Pancreas (tissue), 10 donors: Measurements from ENCODE around the gene RUNX1. TPM values are rescaled to one million over a fixed set of nuclear protein-coding genes. Genes with fewer than 3 reads are reported as not detected.

Experiments used
- ATAC-seq, 4 donors: fragments of 200-7000 bp; cut with Tn5 transposase; one replicate each; pipeline versions ENCODE4 v1.8.0 to v1.9.1; 2020; ENCODE audit warnings: mild to moderate bottlenecking in 4 of 4, moderate library complexity in 4 of 4
- DNase-seq, 6 donors: peaks; one replicate each; pipeline ENCODE4 v3.0.0-alpha.2; 2020
- FAIRE-seq: peaks from 2 replicates; lab custom pipeline; 2012; peaks lifted over from hg19 to GRCh38; lab: Jason Lieb, UNC
- H3K27ac ChIP-seq, 4 donors: fragments of 200-600 bp; sonication (generic); 1 replicate in 3 of 4; 2 replicates in 1 of 4; pipeline versions ENCODE4 v1.5.0 to v1.8.0; 2020
- H3K27me3 ChIP-seq, 4 donors: fragments of 200-600 bp; one replicate each; pipeline ENCODE4 v1.8.0; 2021
- H3K36me3 ChIP-seq, 3 donors: fragments of 200-600 bp; sonication (generic) in 1 of 3; one replicate each; pipeline versions ENCODE4 v1.5.0 to v1.8.0; 2020 to 2021
- H3K4me1 ChIP-seq, 3 donors: fragments of 200-600 bp; one replicate each; pipeline ENCODE4 v1.8.0; 2021
- H3K4me3 ChIP-seq, 4 donors: fragments of 200-600 bp; sonication (generic) in 2 of 4; one replicate each; pipeline versions ENCODE4 v1.5.0 to v1.8.0; 2020 to 2021
- H3K9me3 ChIP-seq, 4 donors: fragments of 200-600 bp; one replicate each; pipeline ENCODE4 v1.8.0; 2021
- WGBS, 2 donors: extraction: QIAGEN DNeasy Blood & Tissue Kit; methylation state at CpG; one replicate each; pipeline ENCODE4 v1.1.7; 2013; 5-methylcytosine and 5-hydroxymethylcytosine counted together
- intact Hi-C, 3 donors: fragments of 100-400 bp; cut with DNase I; formaldehyde crosslinking; loops; one replicate each; pipeline versions ENCODE4 v1.11.1 to v1.14.2; 2022
- polyA plus RNA-seq, 2 donors: library from polyadenylated mRNA; stranded (reverse); fragments of 200-250 nt; gene quantifications; one replicate each; pipeline ENCODE4 v1.2.3, GENCODE V29; 2013
- total RNA-seq, 6 donors: library from RNA; stranded (reverse); fragmentation: NEBNext Ultra II Directional in 4 of 6; extraction: Animal tissue kit (Norgen Biotek cat#: 25700) in 4 of 6; gene quantifications; one replicate each; pipeline versions ENCODE4 v1.2.1 to v1.2.4, GENCODE V29; 2021 to 2023
- TF ChIP-seq, protein P1 (sequence below), 4 donors: fragments of 200-600 bp; sonication (generic) in 3 of 4; IDR thresholded peaks; one replicate each; pipeline versions ENCODE4 v1.5.0 to v1.8.0; 2021; ENCODE audit warnings: antibody characterized with exemption in 4 of 4
- donor health status: healthy with polysubstance abuse.
- donor health status: DM: no; HTN: no; CAD: no; lungs with moderate emphysema.
- donor health status: DM: no; HTN: no; CAD: no.
- donor health status: control.
- donor health status: control.
- donor health status: Bipolar disorder and iron deficiency.
- donor health status: DM: yes; HTN: yes; CAD: no.
- donor health status: DM: no; HTN: no; CAD: no.
- donor health status: DM: no; HTN: no; CAD: no.
- donor health status: DM: yes; HTN: yes; CAD: no.

The RUNX1 gene
- total and polyA plus RNA-seq, 8 donors, result 2.1 to 38.2 (median 4.5) TPM

DNA sequence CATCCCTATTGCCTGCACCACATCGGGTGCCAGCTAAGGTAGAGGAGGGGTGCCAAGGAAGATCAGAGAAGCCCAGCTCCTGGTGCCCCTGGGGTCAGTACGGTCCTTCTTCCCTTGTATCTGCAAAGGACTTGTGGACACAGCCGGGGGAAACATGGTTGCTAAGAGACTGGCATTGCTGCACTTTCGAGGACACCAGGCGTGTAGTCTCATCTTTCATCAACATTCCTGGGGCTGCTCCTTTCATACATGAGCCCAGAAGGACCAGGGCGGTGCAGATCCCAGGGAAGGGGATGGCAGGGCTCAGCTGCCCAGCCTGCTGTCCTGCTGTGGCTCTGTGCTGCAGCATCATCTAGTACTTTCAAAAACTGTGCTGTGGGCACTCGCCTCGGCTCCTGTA lies 61.0 kb downstream of the RUNX1 start:
- TF ChIP-seq, protein P1, sequence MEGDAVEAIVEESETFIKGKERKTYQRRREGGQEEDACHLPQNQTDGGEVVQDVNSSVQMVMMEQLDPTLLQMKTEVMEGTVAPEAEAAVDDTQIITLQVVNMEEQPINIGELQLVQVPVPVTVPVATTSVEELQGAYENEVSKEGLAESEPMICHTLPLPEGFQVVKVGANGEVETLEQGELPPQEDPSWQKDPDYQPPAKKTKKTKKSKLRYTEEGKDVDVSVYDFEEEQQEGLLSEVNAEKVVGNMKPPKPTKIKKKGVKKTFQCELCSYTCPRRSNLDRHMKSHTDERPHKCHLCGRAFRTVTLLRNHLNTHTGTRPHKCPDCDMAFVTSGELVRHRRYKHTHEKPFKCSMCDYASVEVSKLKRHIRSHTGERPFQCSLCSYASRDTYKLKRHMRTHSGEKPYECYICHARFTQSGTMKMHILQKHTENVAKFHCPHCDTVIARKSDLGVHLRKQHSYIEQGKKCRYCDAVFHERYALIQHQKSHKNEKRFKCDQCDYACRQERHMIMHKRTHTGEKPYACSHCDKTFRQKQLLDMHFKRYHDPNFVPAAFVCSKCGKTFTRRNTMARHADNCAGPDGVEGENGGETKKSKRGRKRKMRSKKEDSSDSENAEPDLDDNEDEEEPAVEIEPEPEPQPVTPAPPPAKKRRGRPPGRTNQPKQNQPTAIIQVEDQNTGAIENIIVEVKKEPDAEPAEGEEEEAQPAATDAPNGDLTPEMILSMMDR (IDR thresholded peaks at IDR 0.05), result no peak
- no peak for FAIRE-seq
- Histone ChIP-seq H3K36me3 (no peaks in the 10 kb centered on the region), H3K27me3 (no peaks in the 10 kb centered on the region), H3K4me1 (no peaks in the 10 kb centered on the region), H3K9me3 (no peaks in the 10 kb centered on the region), H3K27ac (no peak overlapping the region), H3K4me3 (no peak overlapping the region)
- DNase-seq, result no peak
- no peak for ATAC-seq
- WGBS, 2 donors, result 51 to 58% methylated on average over 8 of the region's 8 CpGs
- intact Hi-C loops, result no loop called here

DNA sequence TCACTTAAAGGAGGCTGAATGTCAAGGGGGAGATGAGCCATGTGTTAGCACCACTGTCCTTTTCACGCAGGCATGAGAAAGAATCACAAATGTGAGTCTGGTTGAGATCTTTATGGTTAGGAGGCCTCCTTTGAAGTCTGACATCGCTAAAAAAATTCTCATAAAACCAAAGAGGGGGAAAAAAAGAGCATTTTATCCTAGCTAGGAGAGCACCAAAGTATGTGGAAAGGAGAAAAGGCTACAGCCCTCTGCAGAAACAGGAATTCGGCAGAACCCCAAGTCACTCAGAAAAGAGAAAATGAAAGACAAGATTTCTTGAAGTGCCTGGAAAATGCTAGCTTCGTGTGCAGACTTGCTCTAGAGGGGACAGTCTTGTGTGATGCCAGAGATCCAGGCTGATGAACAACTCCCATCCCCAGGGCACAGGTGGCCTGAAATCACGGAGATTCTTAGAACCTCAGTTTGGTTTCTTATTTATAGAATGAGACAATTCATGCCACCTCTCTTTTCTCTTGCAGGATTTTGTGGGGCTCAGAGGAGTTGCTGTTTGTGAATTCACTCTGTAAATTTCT lies 61.5 kb downstream of the RUNX1 start:
- Histone ChIP-seq H3K9me3 (no peaks in the 10 kb centered on the region), H3K4me3 (no peak overlapping the region), H3K36me3 (no peaks in the 10 kb centered on the region), H3K27me3 (no peaks in the 10 kb centered on the region), H3K4me1 (no peaks in the 10 kb centered on the region), H3K27ac (no peak overlapping the region)
- intact Hi-C loops, result no loop called here
- TF ChIP-seq, protein P1 (IDR thresholded peaks at IDR 0.05), result no peak
- no peak for DNase-seq
- WGBS, 2 donors, result 55 to 60% methylated on average over 5 of the region's 5 CpGs
- no peak for FAIRE-seq
- peak in 1 of 4 donors; percentile 23 for ATAC-seq

DNA sequence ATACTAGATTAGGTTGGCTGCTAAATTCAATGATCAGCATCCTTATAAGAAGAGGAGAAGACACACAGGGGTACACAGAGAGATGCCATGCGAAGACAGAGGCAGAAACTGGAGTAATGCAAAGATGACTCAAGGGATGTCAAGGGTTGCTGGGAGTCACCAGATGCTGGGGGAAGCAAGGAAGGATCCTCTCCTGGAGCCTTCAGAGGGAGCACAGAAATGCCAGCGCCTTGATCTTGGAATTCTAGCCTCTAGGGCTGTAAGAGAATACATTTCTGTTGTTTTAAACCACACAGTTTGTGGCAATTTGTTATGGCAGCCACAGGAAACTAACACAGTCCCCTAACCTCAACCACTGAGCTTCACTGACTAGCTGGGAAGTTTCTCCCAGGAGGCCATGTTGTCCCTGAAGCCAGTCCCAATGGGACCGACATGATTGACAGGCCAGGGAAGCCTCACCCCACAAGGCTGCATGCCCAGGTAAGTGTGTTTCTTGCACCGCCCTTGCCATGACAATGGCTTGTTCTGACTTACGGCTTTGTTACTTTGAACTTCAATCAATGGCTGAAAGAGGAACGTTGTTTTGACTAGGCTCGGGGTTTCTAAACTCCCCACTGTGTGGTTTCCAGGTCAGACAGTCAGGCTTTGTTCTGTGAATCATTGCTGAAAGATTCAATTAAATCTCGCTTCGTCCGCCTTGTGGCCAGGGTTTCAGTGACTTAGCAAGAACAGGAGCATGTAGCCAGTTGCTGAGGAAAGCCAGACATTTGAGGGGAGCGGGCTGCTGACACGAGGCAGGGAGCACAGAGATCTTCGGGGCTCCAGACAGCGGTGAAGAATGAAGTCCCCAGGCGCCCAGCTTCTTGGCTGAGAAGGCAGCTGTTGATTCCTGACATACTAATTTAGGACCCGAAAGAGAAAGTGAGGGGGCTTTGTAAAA lies 62.3 kb downstream of the RUNX1 start:
- Histone ChIP-seq H3K27me3 (no peaks in the 10 kb centered on the region), H3K4me1 (no peaks in the 10 kb centered on the region), H3K4me3 (no peak overlapping the region), H3K9me3 (no peaks in the 10 kb centered on the region), H3K27ac (no peak overlapping the region), H3K36me3 (no peaks in the 10 kb centered on the region)
- 62 to 69% methylated on average over 16 of the region's 16 CpGs for WGBS, 2 donors
- intact Hi-C loops, result no loop called here
- TF ChIP-seq, protein P1 (IDR thresholded peaks at IDR 0.05), result no peak
- ATAC-seq, result peak in 1 of 4 donors; percentile 59
- FAIRE-seq, result no peak
- peak in 1 of 6 donors; percentile 27 for DNase-seq

DNA sequence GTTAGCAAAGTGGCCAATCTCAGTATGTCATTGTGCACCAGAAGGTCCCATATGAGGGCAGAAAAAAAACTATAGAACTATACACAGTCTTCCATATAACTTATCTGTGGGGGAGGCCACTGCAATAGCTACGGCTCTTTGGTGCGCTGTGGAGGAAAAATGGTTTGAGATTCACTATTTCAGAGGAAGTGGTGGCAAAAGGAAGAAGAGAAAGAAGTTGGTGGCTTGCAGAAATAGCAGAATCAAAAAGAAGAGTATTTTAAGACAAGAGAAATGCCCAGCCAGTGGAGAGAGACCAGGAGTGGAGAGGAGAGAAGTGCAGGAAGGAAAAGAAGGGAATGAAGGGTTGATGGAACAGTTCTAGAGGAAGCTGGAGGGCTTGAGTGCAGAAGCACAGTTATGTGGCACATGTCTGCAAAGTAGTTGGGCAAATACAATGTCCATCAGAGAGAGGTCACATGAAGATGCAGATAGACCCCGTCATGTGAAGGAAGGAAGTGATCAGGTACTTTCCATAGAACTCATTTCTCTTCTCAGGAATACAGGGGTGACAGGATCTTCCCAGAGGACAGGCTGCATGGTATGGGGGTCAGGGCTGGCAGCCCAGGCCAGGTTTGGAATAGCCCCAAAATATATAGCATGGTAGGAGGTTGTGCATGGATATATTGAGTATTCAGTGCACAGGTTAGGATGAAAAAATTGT lies 64.6 kb downstream of the RUNX1 start:
- Histone ChIP-seq H3K9me3 (no peaks in the 10 kb centered on the region), H3K36me3 (no peaks in the 10 kb centered on the region), H3K4me1 (no peaks in the 10 kb centered on the region), H3K27me3 (no peaks in the 10 kb centered on the region), H3K27ac (no peak overlapping the region), H3K4me3 (no peak overlapping the region)
- 82 to 87% methylated on average over 3 of the region's 3 CpGs for WGBS, 2 donors
- intact Hi-C loops, result no loop called here
- TF ChIP-seq, protein P1 (IDR thresholded peaks at IDR 0.05), result no peak
- DNase-seq, result no peak
- FAIRE-seq, result no peak
- ATAC-seq, result no peak
